GM18520 (cell line): ENCODE measurements around the gene TMEM40.
"Not testable (repeated sequence)": the region's sequence is repeated elsewhere in the genome, so short reads cannot be mapped to it uniquely, and the experiment has no call there.

Experiments
- ATAC-seq: cut with Tn5 transposase; IDR thresholded peaks from one replicate; pipeline ENCODE4 v1.9.1; 2021; ENCODE audit not compliant: unreplicated experiment

The TMEM40 gene

GRCh38 chr3:12752102-12752501 lies 7.0 kb downstream of the TMEM40 start:
- ATAC-seq, result no peak

DNA sequence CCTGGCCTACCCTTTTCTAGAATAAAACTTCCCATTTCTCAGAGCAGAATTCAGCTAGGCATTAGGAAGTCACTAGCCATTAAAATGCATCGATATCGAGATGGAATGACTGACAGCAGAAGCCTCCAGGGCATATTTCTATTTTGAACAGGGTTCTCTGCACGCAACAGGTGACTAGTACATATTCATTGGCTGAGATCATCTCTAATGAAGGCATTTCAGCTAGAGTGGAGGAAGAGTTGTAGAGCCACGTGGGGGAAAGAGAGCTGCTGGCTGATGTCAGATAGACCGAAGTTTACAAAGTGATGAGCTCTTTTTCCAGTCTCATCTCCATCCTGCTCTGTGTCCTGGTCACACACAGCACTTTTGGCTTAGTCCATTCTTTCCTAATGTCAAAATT lies 7.5 kb downstream of the TMEM40 start:
- ATAC-seq, result no peak

DNA sequence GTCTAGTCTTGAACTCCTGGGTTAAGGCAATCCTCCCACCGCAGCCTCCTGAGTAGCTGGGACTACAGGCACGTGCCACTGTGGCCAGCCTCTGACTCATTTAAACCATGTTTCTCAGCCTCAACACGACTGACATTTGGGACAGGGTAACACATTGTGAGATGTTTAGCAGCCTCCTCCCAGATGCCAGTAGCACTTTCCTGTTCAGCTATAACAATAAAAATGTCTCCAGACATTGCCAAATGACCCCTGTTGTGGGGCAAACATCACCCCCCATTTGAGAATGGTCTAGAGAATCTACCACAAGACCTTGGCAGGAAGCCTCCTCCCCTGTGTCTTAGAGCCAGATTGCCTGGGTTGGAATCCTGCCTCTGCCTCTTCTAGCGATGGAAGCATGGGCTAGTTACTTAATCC lies 8.4 kb downstream of the TMEM40 start:
- no peak for ATAC-seq

DNA sequence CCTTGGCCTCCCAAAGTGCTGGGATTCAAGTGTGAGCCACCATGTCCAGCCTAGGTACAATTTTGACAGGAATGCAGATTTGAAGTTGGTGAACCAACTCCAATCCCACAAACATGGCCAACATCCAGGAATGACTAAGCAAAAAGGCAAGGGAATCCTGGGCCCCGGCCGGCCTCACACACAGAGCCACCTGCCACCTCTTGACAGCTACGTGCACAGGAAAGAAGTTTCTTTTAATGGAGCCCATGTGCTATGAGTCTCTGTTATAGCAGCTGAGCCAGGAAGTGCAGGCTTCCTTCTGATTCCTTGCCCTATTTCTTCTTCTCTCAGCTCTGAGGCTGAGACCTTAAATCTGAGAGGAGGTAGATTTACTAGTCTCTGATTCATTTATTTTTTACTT lies 8.8 kb downstream of the TMEM40 start:
- no peak for ATAC-seq

GRCh38 chr3:12748477-12748876 lies 10.6 kb downstream of the TMEM40 start:
- no peak for ATAC-seq

- no peak for ATAC-seq
Measured at GRCh38 chr3:12746419-12746818, 12.6 kb downstream of the TMEM40 start.

DNA sequence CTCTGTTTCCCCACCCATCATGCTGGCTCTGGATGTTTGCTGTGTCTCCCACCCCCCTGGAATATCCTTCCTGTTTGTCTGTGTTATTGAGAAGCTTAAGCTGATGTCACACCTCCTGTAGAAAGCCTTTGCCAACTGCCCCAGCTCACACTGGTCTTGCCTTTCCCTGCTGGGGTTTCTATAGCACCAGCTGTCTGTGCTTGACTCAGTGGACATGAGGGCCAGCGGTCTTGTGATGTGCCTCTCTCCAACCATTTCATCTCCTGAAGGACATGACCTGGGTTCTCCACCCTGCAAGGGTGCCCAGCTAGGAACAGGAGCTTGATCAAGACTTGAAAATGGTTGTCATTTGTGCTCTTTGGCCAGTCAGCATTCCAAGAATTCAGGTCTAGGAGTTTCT lies 14.7 kb downstream of the TMEM40 start:
- ATAC-seq, result no peak

DNA sequence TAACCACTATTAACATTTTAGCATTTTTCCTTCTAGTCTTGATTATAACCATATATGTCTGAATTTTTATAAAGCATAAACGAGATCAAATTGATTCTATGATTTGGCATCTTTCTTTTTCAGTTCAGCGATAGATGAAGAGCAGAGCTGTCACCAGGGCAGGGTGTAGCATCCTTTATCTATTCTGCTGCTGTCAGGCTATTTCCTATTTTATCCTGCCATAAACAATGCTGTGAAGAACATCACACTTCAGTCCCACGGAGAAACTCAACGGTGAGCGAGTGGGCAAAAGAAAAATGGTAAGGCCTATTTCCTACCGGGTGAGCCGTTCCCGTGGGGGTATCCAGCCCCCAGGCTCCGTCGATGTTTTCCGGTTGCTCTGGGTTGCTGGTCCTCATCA lies 15.5 kb downstream of the TMEM40 start:
- no peak for ATAC-seq

DNA sequence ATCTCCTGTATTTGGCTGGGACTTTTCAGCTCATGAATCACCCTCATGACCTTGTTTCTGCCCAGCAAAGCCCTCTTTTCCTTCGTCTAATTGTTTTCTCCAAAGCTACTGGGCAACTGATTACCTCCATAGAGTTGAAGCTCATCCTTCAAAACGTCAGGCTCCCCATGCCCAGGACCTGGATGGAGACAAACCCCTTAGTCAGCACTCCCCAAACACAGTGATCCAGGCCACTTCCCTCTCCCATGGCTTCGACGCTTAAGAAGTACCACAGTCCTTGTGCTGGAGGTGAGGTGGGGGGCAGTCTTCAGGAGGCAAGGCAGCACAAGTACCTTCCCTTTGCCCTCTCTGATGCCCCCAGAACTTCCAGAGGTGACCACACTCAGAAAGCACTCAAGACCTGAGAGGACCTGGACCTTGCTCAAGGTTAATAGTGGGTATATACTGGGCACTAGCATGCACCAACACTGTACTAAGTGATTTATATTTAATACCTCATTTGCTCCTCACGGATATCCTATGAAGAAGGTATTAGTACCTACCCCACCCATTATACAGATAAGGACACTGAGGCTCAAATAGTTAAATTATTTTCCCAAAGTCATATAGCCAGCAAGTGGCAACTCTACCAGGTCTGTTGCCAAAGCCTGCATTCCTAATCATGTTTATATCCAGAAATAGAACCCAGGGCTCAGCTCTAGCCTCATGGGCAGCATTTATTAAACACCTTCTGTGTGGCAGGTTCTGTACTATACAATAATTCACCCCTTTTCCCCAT lies 16.5 kb downstream of the TMEM40 start:
- no peak for ATAC-seq

GRCh38 chr3:12741209-12741608 lies 17.9 kb downstream of the TMEM40 start:
- no peak for ATAC-seq

- ATAC-seq, result no peak
Measured at GRCh38 chr3:12737833-12738232, 21.2 kb downstream of the TMEM40 start.

GRCh38 chr3:12737319-12737718 lies 21.7 kb downstream of the TMEM40 start:
- no peak for ATAC-seq

DNA sequence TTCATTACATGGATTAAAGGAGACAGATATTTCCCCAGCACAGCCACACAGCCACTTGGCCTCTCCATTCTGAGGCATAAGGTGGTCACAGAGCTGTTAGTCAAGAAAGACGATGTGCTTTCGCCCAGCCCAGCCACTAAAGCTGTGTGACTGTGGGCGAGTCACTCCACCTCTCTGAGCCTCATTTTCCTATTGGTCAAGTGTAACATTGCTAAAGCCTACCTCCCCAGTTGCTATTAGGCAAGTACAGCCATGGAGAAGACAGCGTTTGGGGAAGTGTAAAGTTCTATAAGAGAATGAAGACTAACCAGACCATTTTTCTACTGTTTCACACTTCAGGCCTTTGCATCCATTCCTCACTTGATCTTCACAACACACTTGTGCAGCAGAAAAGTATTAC lies 24.1 kb downstream of the TMEM40 start:
- ATAC-seq, result no peak

GRCh38 chr3:12733566-12733965 lies 25.5 kb downstream of the TMEM40 start:
- no peak for ATAC-seq

DNA sequence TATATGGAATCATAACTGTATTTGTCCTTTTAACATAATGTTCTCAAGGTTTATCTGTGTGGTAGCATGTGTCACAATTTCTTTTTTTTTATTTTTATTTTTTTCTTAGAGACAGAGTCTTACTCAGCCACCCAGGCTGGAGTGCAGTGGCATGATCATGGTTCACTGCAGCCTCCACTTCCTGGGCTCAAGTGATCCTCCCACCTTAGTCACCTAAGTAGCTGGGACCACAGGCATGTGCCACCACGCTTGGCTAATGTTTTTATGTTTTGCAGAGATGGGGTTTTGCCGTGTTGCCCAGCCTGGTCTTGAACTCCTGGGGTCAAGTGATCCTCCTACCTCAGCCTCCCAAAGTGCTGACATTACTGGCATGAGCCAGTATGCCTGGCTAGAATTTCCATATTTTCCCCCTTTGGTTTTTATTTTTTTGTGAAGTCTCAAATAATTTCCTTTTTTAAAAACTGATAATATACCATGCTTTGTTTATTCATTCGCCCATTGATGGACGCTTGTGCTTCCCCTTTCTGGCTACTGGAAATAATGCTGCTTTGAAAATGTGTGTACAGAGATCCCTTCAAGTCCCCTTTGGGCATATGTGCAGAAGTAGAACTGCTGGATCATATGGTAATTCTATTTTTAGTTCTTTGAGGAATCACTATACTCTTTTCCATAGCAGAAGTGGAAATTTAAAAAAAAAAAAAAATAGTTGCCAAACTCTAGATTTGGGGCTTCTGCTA lies 28.4 kb downstream of the TMEM40 start:
- no peak for ATAC-seq

- no peak for ATAC-seq
Measured at GRCh38 chr3:12729051-12729651, 29.9 kb downstream of the TMEM40 start.

GRCh38 chr3:12727937-12728336 lies 31.1 kb downstream of the TMEM40 start:
- no peak for ATAC-seq

GRCh38 chr3:12727481-12727880 lies 31.6 kb downstream of the TMEM40 start:
- ATAC-seq, result no peak

- no peak for ATAC-seq
Measured at GRCh38 chr3:12725436-12725835, 33.6 kb downstream of the TMEM40 start.

DNA sequence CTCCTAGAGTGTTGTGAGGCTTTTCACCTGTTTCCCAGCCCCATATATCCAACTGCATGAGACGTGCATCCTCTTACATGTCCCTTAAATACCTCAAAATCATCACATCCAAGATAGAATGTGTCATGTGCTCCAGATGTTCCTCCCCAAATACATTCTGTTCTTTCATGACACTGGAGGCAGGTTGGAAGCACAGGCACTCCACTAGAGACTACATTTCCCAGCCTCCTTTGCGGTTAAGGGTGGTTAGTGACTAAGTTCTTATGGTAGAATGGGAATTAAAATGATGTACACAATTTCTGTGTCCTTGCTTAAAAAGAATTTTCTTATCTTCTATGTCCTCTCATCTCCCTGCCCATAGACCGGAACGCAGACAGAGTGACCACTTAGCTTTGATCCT lies 34.3 kb downstream of the TMEM40 start:
- no peak for ATAC-seq

DNA sequence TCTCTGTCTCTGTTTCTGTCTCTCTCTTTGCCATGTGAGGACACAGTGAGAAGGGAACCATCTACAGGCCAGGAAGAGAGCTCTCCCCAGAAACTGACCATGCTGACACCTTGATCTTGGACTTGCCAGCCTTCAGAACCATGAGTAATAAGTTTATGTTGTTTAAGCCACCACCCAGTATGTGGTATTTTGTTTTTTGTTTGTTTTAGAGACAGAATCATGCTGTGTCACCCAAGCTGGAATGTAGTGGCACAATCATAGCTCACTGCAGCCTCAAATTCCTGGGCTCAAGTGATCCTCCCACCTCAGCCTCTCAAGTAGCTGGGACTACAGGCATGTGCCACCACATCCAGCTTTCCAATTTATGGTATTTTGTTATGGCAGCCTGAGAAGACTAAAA lies 35.7 kb downstream of the TMEM40 start:
- ATAC-seq, result not testable (repeated sequence)

GRCh38 chr3:12722226-12722625 lies 36.8 kb downstream of the TMEM40 start:
- no peak for ATAC-seq
